MM.1S (cell line): ENCODE measurements around the gene YOD1.

ENCODE experiments used
- EZH2 ChIP-seq: fragments of 300-600 bp; sonication (generic); optimal IDR thresholded peaks from 2 replicates; pipeline ENCODE3; 2017; ENCODE audit warnings: low read depth, mild to moderate bottlenecking, antibody characterized with exemption, low read length, mixed read lengths
- EZH2phosphoT487 ChIP-seq: fragments of 300-600 bp; sonication (generic); IDR thresholded peaks from 2 replicates; pipeline ENCODE4 v1.6.1; 2018; ENCODE audit warnings: antibody characterized with exemption, low read length
- TF ChIP-seq, protein P1 (sequence below): fragments of 300-600 bp; sonication (generic); IDR thresholded peaks from 2 replicates; pipeline ENCODE4 v1.5.1; 2016; ENCODE audit warnings: antibody characterized with exemption, low read length, mixed read lengths

DNA sequence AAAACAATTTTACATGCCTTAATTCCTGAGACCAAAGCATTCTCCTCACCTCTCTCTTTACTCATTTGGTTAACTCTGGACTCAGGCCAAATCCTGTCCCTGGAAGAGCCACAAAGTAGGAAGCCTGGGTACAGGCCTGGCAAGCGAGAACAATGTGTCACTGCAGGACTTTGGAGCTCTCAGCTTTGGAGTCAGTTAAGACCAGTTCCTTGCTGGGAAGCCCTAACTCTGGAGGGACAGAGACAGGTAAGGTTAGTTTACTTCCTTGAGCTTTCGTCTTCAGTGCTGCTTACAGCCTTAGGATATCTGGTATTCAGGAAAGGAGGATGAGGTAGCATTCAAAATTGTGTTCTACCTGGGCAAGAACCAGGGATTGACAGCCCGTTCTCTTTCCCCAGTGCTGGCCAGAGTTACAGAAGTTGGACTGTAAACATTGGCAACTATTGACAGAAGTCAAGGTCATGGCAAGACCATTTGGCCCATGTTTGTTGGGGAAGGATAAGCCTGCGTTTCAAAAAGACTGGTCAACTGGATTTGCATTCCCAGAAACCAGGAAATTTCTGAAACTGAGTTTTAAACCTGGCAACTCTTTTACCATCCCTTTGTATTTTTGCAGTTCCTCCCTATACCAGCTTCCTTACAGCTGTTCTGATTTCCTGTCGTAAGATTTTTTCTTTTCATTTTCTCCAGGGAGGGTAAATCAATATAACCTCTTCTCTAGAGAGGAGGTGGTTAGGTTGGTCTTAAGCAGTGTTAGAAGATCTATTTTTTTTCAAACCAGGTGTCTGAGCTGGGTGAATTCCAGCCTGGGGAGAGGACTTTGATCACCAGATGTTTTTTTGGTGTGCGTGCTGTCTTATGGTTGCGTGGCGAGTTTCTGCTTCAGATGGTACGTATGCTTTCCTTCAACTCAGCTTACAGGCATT lies 38.0 kb upstream of the YOD1 start, which contains the start of gene C4BPB:
- TF ChIP-seq, protein P1, sequence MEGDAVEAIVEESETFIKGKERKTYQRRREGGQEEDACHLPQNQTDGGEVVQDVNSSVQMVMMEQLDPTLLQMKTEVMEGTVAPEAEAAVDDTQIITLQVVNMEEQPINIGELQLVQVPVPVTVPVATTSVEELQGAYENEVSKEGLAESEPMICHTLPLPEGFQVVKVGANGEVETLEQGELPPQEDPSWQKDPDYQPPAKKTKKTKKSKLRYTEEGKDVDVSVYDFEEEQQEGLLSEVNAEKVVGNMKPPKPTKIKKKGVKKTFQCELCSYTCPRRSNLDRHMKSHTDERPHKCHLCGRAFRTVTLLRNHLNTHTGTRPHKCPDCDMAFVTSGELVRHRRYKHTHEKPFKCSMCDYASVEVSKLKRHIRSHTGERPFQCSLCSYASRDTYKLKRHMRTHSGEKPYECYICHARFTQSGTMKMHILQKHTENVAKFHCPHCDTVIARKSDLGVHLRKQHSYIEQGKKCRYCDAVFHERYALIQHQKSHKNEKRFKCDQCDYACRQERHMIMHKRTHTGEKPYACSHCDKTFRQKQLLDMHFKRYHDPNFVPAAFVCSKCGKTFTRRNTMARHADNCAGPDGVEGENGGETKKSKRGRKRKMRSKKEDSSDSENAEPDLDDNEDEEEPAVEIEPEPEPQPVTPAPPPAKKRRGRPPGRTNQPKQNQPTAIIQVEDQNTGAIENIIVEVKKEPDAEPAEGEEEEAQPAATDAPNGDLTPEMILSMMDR = no peak
- TF ChIP-seq EZH2phosphoT487 (no peak), EZH2 (no peak)
